ENCODE measurements around the gene FBXW2.

DNA sequence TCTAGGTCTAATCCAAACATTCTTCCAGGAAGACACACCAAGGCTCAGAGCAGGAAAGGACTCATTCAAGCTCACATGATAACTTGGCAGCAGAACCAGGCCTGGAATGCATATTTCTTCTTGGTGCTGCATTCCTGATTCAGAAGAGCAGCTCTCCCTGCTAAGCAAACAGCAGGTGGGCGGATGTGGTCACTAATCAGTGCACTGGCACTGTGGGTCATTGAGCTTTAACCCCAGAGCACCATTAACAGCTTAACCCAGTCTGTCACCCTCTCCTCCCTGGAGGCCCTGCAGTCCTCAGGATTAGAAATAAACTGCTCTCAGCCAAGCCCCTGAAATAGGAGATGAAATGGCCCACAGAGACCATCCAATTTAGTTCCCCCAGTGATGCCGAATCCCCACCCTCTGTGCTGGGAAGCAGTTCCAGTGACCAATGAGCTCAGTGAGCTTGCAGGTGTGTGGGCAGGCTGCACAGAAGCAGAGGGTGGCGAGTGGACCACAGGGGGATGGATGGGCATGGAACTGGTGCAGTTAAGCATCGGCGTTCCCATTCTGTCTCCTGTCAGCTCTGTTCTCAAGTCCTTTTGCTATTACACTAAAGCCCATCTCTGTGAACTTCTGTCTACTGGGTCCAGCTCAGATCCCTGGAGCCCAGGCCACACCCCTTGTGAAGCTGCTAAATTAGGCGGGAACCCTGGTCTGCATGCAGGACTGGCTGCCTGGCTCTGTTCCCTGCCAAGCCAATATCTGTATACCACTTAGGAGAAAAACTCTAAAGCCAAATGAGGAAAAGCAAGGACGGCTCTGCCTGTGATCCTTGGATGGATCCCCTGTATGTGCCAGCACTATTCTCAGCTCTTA is 62.3 kb downstream of the FBXW2 start:
- TF ChIP-seq, protein P1, sequence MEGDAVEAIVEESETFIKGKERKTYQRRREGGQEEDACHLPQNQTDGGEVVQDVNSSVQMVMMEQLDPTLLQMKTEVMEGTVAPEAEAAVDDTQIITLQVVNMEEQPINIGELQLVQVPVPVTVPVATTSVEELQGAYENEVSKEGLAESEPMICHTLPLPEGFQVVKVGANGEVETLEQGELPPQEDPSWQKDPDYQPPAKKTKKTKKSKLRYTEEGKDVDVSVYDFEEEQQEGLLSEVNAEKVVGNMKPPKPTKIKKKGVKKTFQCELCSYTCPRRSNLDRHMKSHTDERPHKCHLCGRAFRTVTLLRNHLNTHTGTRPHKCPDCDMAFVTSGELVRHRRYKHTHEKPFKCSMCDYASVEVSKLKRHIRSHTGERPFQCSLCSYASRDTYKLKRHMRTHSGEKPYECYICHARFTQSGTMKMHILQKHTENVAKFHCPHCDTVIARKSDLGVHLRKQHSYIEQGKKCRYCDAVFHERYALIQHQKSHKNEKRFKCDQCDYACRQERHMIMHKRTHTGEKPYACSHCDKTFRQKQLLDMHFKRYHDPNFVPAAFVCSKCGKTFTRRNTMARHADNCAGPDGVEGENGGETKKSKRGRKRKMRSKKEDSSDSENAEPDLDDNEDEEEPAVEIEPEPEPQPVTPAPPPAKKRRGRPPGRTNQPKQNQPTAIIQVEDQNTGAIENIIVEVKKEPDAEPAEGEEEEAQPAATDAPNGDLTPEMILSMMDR (conservative IDR thresholded peaks at IDR 0.05; ENCODE audit: low read length): no peak
- TF ChIP-seq EZH2phosphoT487 (IDR thresholded peaks at IDR 0.05; ENCODE audit: borderline replicate concordance): no peak

Measured in Loucy (cell line).